Stomach (tissue), 9 donors: ENCODE measurements around the gene TMEM109. TPM values are rescaled to one million over a fixed set of nuclear protein-coding genes. Genes with fewer than 3 reads are reported as not detected.

Source experiments
- DNase-seq, 2 donors: peaks; one replicate each; pipeline versions ENCODE4 v3.0.0 to v3.0.0-alpha.2; 2013 to 2019
- H3K27ac ChIP-seq, 5 donors: fragments of 200-600 bp in 4 of 5; sonication (generic) in 4 of 5; one replicate each; pipeline ENCODE4 v1.5.1; 2013 to 2019; ENCODE audit warnings: mild to moderate bottlenecking in 1 of 5, moderate library complexity in 1 of 5
- H3K27me3 ChIP-seq, 3 donors: fragments of 200-600 bp; sonication (generic); one replicate each; pipeline ENCODE4 v1.5.1; 2017 to 2019; ENCODE audit warnings: mixed run types in 1 of 3
- H3K36me3 ChIP-seq, 4 donors: fragments of 200-600 bp; sonication (generic); 1 replicate in 3 of 4; 2 replicates in 1 of 4; pipeline ENCODE4 v1.5.1; 2016 to 2019
- H3K4me1 ChIP-seq, 4 donors: fragments of 200-600 bp; sonication (generic); one replicate each; pipeline ENCODE4 v1.5.1; 2016 to 2019
- H3K4me3 ChIP-seq, 4 donors: fragments of 200-600 bp; sonication (generic) in 3 of 4; one replicate each; pipeline ENCODE4 v1.5.1; 2016 to 2019; ENCODE audit warnings: mild to moderate bottlenecking in 1 of 4
- H3K9me3 ChIP-seq, 4 donors: fragments of 200-600 bp; sonication (generic); one replicate each; pipeline ENCODE4 v1.5.1; 2016 to 2019
- CTCF ChIP-seq, 7 experiments: fragments of 450-650 bp in 4 of 7; fragments of 200-600 bp in 3 of 7; sonication (generic) in 3 of 7; IDR thresholded peaks; one replicate each; pipeline ENCODE4 v1.5.1; 2016 to 2019; ENCODE audit warnings: antibody characterized with exemption in 7 of 7, control low read depth in 2 of 7, mild to moderate bottlenecking in 1 of 7
- EP300 ChIP-seq: sonication (generic); formaldehyde crosslinking; IDR thresholded peaks from one replicate; pipeline ENCODE4 v1.6.1; 2017; ENCODE audit warnings: antibody characterized with exemption
- POLR2A ChIP-seq, 4 donors: fragments of 450-650 bp; IDR thresholded peaks; one replicate each; pipeline ENCODE4 v1.6.1; 2016; ENCODE audit warnings: antibody characterized with exemption in 4 of 4, control low read depth in 2 of 4, mild to moderate bottlenecking in 1 of 4, moderate library complexity in 1 of 4
- POLR2AphosphoS5 ChIP-seq, 3 donors: sonication (generic); formaldehyde crosslinking; IDR thresholded peaks; one replicate each; pipeline ENCODE4 v1.6.1; 2016; ENCODE audit warnings: antibody characterized with exemption in 3 of 3
- WGBS, 5 donors: extraction: QIAGEN DNeasy Blood & Tissue Kit in 3 of 5; methylation state at CpG; one replicate each; pipeline versions ENCODE4 v1.1.5 to v1.1.7; 2013 to 2018; 5-methylcytosine and 5-hydroxymethylcytosine counted together
- intact Hi-C: fragments of 100-400 bp; cut with DNase I; formaldehyde crosslinking; loops from one replicate; pipeline ENCODE4 v1.15.1; 2023; ENCODE audit warnings: low total_unique reads
- polyA plus RNA-seq, 3 donors: library from polyadenylated mRNA; stranded (reverse); fragments of 200-250 nt; gene quantifications; one replicate each; pipeline ENCODE4 v1.2.3, GENCODE V29; 2013
- total RNA-seq, 5 donors: library from RNA; depleted of rRNA; stranded (reverse); fragments of >200 nt; gene quantifications; one replicate each; pipeline versions ENCODE4 v1.1.0 to v1.2.3, GENCODE V29; 2014 to 2016
- donor health status: healthy with polysubstance abuse.
- donor health status: Bipolar disorder and iron deficiency.
- donor health status: healthy.

Gene TMEM109
- total and polyA plus RNA-seq, 8 donors: 27.4 to 122 (median 65.4) TPM

- intact Hi-C loops: no loop called here
- 90 to 94% (median 91%) methylated on average over 9 of the region's 9 CpGs for WGBS, 5 donors
- no peak for DNase-seq
- no peak overlapping the region for H3K4me3 ChIP-seq
- peaks cover 18 to 38% (median 31%) of the 10 kb centered on the region in 4 donors for H3K4me1 ChIP-seq
- TF ChIP-seq EP300: no peak
- no peak for TF ChIP-seq POLR2AphosphoS5 (IDR thresholded peaks at IDR 0.05)
- no peak for TF ChIP-seq CTCF (IDR thresholded peaks at IDR 0.05)
- TF ChIP-seq POLR2A (IDR thresholded peaks at IDR 0.05): no peak
- H3K27me3 ChIP-seq: no peaks in the 10 kb centered on the region
- no peaks in the 10 kb centered on the region for H3K9me3 ChIP-seq
- H3K36me3 ChIP-seq: peaks cover 12 to 78% (median 74%) of the 10 kb centered on the region in 4 donors
- H3K27ac ChIP-seq: peak overlapping the region in 2 of 5 donors; percentile 37 to 62
These were observed 24.5 kb downstream of the TMEM109 start for GRCh38 chr11:60938500-60938899.

DNA sequence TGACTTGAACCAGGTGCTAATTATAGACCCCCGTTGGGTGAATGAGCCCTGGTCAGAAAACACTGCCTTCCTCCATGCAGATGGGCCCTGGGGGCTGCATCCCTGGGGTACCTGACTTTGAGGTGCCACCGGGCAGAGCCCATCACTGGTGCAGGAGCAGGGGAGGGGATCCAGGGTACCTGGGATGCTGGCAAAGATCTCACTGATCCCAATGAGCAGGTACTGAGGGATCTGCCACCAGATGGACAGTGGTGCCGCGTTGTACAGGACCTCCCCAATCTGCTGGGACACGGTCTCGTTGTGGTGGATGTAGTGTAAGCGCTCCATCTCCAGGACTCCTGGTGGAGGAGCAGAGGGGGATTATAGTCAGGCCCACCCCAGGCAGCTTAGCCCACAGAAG, 25.3 kb downstream of the TMEM109 start:
- Histone ChIP-seq H3K4me3 (no peak overlapping the region), H3K9me3 (no peaks in the 10 kb centered on the region), H3K4me1 (peaks cover 19 to 41% (median 36%) of the 10 kb centered on the region in 4 donors), H3K27ac (peak overlapping the region in 2 of 5 donors; percentile 37 to 62), H3K27me3 (no peaks in the 10 kb centered on the region), H3K36me3 (peaks cover 12 to 86% (median 79%) of the 10 kb centered on the region in 4 donors)
- no peak for DNase-seq
- intact Hi-C loops: no loop called here
- 90 to 96% (median 94%) methylated on average over 3 to 7 of the region's 7 CpGs for whole genome bisulfite sequencing, 5 donors
- TF ChIP-seq CTCF (IDR thresholded peaks at IDR 0.05): no peak
- no peak for TF ChIP-seq EP300
- TF ChIP-seq POLR2A (IDR thresholded peaks at IDR 0.05): no peak
- TF ChIP-seq POLR2AphosphoS5 (IDR thresholded peaks at IDR 0.05): no peak

DNA sequence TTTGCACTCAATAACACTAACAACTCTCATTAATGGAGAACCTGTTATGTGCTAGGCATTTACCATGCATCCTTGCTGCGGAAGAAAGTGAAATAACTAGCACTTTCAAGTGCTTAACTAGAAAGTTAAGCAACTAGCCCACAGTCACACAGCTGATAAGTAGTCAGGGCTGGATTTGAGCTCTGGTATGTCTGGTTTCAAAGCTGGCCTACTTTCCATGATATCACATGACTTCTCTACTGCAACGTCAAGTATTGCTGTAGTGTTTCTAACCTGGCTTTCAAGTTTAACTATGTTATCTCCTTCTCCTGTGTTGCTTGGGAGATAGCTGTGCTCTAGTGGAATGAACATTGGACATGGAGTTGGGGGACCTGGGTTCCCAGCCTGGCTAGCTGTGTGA, 25.9 kb downstream of the TMEM109 start:
- DNase-seq: peak in 1 of 2 donors; percentile 64
- intact Hi-C loops: no loop called here
- H3K27me3 ChIP-seq: no peaks in the 10 kb centered on the region
- peaks cover 12 to 91% (median 84%) of the 10 kb centered on the region in 4 donors for H3K36me3 ChIP-seq
- H3K9me3 ChIP-seq: no peaks in the 10 kb centered on the region
- TF ChIP-seq EP300: no peak
- TF ChIP-seq POLR2AphosphoS5 (IDR thresholded peaks at IDR 0.05): peak in 1 of 3 donors; percentile 37
- TF ChIP-seq POLR2A (IDR thresholded peaks at IDR 0.05): no peak
- peak overlapping the region in 3 of 5 donors; percentile 7 to 62 (median 37) for H3K27ac ChIP-seq
- H3K4me1 ChIP-seq: peaks cover 19 to 45% (median 36%) of the 10 kb centered on the region in 4 donors
- no peak overlapping the region for H3K4me3 ChIP-seq
- 17 to 51% (median 39%) methylated on average over 2 of the region's 2 CpGs for WGBS, 5 donors

GRCh38 chr11:60941371-60942119, 27.6 kb downstream of the TMEM109 start:
- 53 to 65% (median 57%) methylated on average over 5 to 6 of the region's 6 CpGs for WGBS, 5 donors
- peaks cover 10 to 98% (median 92%) of the 10 kb centered on the region in 4 donors for H3K36me3 ChIP-seq
- TF ChIP-seq POLR2A (IDR thresholded peaks at IDR 0.05) (no peak), POLR2AphosphoS5 (IDR thresholded peaks at IDR 0.05) (no peak), CTCF (IDR thresholded peaks at IDR 0.05) (no peak), EP300 (no peak)

More at GRCh38 chr11:60941371-60942119, 27.6 kb downstream of the TMEM109 start:
- intact Hi-C loops: no loop called here
- Histone ChIP-seq H3K27me3 (no peaks in the 10 kb centered on the region), H3K4me1 (peaks cover 19 to 45% (median 36%) of the 10 kb centered on the region in 4 donors), H3K27ac (peak overlapping the region in 3 of 5 donors; percentile 55 to 72 (median 64)), H3K4me3 (no peak overlapping the region), H3K9me3 (no peaks in the 10 kb centered on the region)
- no peak for DNase-seq
